ENCODE results near the gene TMEM41B. TPM values are rescaled to one million over a fixed set of nuclear protein-coding genes. Genes with fewer than 3 reads are reported as not detected.
A peak's percentile ranks its signal among the peaks of the same experiment; 100 is the strongest.
"Not testable (repeated sequence)": the region's sequence is repeated elsewhere in the genome, so short reads cannot be mapped to it uniquely, and the experiment has no call there.

The TMEM41B gene, protein sequence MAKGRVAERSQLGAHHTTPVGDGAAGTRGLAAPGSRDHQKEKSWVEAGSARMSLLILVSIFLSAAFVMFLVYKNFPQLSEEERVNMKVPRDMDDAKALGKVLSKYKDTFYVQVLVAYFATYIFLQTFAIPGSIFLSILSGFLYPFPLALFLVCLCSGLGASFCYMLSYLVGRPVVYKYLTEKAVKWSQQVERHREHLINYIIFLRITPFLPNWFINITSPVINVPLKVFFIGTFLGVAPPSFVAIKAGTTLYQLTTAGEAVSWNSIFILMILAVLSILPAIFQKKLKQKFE
- total RNA-seq, result 48.8 and 59.1 TPM in 2 replicates
- polyA plus RNA-seq, result 27.2 and 43.7 TPM in 2 replicates
- 19.4 and 28.8 TPM in 2 replicates for polyA plus RNA-seq (2012)
- polyA minus RNA-seq (ENCODE audit: low replicate concordance), result 9.9 and 15.8 TPM in 2 replicates

- Histone ChIP-seq H3K79me2 (ENCODE audit: control insufficient read depth, insufficient read depth, low read length) (peaks cover 38% of the 10 kb centered on the region), H3K36me3 (ENCODE audit: control insufficient read depth, insufficient read depth, low read length) (no peaks in the 10 kb centered on the region), H3K9me3 (ENCODE audit: control insufficient read depth, insufficient read depth, low read depth, low read length) (no peaks in the 10 kb centered on the region), H3K9ac (ENCODE audit: insufficient read depth, low read length) (peak within 1 kb of the TSS; percentile 84), H3K27ac (ENCODE audit: insufficient read depth, low read length) (peak within 1 kb of the TSS; percentile 94), H2AFZ (ENCODE audit: low read length) (peak within 1 kb of the TSS; percentile 96), H3K4me2 (ENCODE audit: extremely low read depth, insufficient read depth, low read length) (peak within 1 kb of the TSS; percentile 98), H3K4me3 (replicated peaks in 1 of 4; ENCODE audit: control extremely low read depth in 1 of 4, insufficient read depth in 1 of 4, low read depth in 3 of 4, low read length in 4 of 4) (peak within 1 kb of the TSS; percentile 81 to 99 (median 91)), H3K27me3 (ENCODE audit: control insufficient read depth, insufficient read depth, low read length) (no peaks in the 10 kb centered on the region), H4K20me1 (ENCODE audit: control insufficient read depth, extremely low read depth, insufficient read depth, low read length) (no peaks in the 10 kb centered on the region), H3K4me1 (ENCODE audit: control insufficient read depth, extremely low read depth, insufficient read depth, low read length) (peaks cover 6% of the 10 kb centered on the region)
- peak; percentile 95 to 99 for DNase-seq (ENCODE audit: low read depth in 2 of 2)
- TF ChIP-seq EZH2 (IDR thresholded peaks at IDR 0.05; ENCODE audit: low read length, missing control alignments) (no peak), CTCF (conservative IDR thresholded peaks at IDR 0.05 in 1 of 2, IDR thresholded peaks at IDR 0.05 in 1 of 2; ENCODE audit: low read depth in 1 of 2, low read length in 2 of 2) (no peak)
These were observed at the start of gene TMEM41B for GRCh38 chr11:9314291-9315077. Gene TMEM41B (minus strand): TSS chr11:9314593. CDS start chr11:9314441, 152 bp downstream.

DNA sequence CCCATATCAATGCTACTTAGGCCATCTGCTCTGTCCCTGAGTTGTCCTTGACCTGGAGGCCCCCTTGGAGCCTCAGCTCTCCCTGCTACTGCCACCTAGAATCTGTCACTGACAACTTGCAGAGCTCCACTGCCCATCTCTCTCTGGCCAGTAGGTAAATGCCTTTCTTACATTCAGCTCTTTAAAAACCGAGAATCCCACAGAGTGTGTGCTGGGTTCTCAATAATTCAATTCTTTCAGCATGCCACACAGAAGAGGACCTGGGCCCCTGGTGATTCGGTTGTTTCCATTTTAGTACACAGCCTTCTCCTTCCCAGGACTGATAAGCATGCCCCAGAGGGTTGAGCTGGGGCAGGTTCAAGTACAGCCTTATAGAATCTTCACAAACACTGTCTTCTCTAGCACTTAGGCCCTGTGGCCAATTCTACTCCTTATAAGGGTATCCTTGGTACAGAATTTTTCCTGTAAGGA is 48.0 kb upstream of the TMEM41B start:
- no peak for TF ChIP-seq CTCF (conservative IDR thresholded peaks at IDR 0.05 in 1 of 2, IDR thresholded peaks at IDR 0.05 in 1 of 2; ENCODE audit: low read depth in 1 of 2, low read length in 2 of 2)
- no peak for TF ChIP-seq EZH2 (IDR thresholded peaks at IDR 0.05; ENCODE audit: low read length, missing control alignments)
- H3K9me3 ChIP-seq (ENCODE audit: control insufficient read depth, insufficient read depth, low read depth, low read length), result no peaks in the 10 kb centered on the region
- no peaks in the 10 kb centered on the region for H3K27me3 ChIP-seq (ENCODE audit: control insufficient read depth, insufficient read depth, low read length)
- H3K4me3 ChIP-seq (replicated peaks in 1 of 4; ENCODE audit: control extremely low read depth in 1 of 4, insufficient read depth in 1 of 4, low read depth in 3 of 4, low read length in 4 of 4), result no peak overlapping the region
- no peaks in the 10 kb centered on the region for H4K20me1 ChIP-seq (ENCODE audit: control insufficient read depth, extremely low read depth, insufficient read depth, low read length)
- no peaks in the 10 kb centered on the region for H3K36me3 ChIP-seq (ENCODE audit: control insufficient read depth, insufficient read depth, low read length)
- no peak overlapping the region for H3K4me2 ChIP-seq (ENCODE audit: extremely low read depth, insufficient read depth, low read length)
- no peaks in the 10 kb centered on the region for H3K79me2 ChIP-seq (ENCODE audit: control insufficient read depth, insufficient read depth, low read length)
- no peak overlapping the region for H3K9ac ChIP-seq (ENCODE audit: insufficient read depth, low read length)
- peak overlapping the region; percentile 43 for H3K27ac ChIP-seq (ENCODE audit: insufficient read depth, low read length)
- no peak for DNase-seq (ENCODE audit: low read depth in 2 of 2)
- peaks cover 5% of the 10 kb centered on the region for H3K4me1 ChIP-seq (ENCODE audit: control insufficient read depth, extremely low read depth, insufficient read depth, low read length)
- H2AFZ ChIP-seq (ENCODE audit: low read length), result peak overlapping the region; percentile 77

DNA sequence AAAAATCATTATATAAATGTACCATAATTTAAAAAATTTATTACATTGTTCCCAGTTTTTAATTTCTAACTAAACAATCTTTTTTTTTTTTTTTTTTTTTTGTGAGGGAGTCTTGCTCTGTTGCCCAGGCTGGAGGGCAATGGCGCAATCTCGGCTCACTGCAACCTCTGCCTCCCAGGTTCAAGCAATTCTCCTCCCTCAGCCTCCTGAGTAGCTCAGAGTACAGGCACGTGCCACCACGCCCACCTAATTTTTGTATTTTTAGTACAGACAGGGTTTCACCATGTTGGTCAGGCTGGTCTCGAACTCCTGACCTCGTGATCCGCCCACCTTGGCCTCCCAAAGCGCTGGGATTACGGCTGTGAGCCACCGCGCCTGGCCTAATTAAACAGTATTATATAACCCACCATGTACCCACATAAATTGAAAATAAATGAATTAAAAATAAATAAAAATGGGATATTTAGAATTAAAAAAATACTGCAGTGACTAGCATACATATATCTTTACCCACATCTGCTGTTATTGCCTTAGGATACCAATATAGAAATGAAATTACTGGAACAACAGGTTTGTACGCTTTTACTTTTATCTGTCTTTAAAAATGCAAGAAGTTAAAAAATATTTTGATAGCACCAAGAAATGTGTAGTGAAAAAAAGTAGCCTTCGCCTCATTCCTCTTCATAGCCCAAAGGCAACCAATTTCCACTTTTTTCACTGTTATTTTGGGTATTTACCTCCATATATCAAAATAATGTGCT is 46.6 kb upstream of the TMEM41B start:
- not testable (repeated sequence) for H3K4me3 ChIP-seq (replicated peaks in 1 of 4; ENCODE audit: control extremely low read depth in 1 of 4, insufficient read depth in 1 of 4, low read depth in 3 of 4, low read length in 4 of 4); H3K79me2 ChIP-seq (ENCODE audit: control insufficient read depth, insufficient read depth, low read length); H3K4me2 ChIP-seq (ENCODE audit: extremely low read depth, insufficient read depth, low read length); H2AFZ ChIP-seq (ENCODE audit: low read length); H3K36me3 ChIP-seq (ENCODE audit: control insufficient read depth, insufficient read depth, low read length); H3K4me1 ChIP-seq (ENCODE audit: control insufficient read depth, extremely low read depth, insufficient read depth, low read length); DNase-seq (ENCODE audit: low read depth in 2 of 2); H3K27me3 ChIP-seq (ENCODE audit: control insufficient read depth, insufficient read depth, low read length); H4K20me1 ChIP-seq (ENCODE audit: control insufficient read depth, extremely low read depth, insufficient read depth, low read length); H3K9ac ChIP-seq (ENCODE audit: insufficient read depth, low read length); H3K27ac ChIP-seq (ENCODE audit: insufficient read depth, low read length); H3K9me3 ChIP-seq (ENCODE audit: control insufficient read depth, insufficient read depth, low read depth, low read length)
